K562 (cell line): ENCODE data around the gene NEB. TPM values are rescaled to one million over a fixed set of nuclear protein-coding genes. Genes with fewer than 3 reads are reported as not detected.

Experiments used
- ATAC-seq: fragments of 200-7000 bp; cut with Tn5 transposase; 3 replicates; pipeline ENCODE4 v1.9.1; 2020; ENCODE audit warnings: moderate library complexity
- BruUV-seq: library from RNA; stranded (reverse); fragments of 400-500 nt; replicated peaks from 2 replicates; lab custom pipeline; 2021; lab: Mats Ljungman, UMichigan
- CTCF ChIA-PET: fragments of 300-600 bp; formaldehyde crosslinking; extraction: SDS; loops from one replicate; lab custom pipeline; 2021; ENCODE audit warnings: low intra/inter-chr PET ratio; lab: Yijun Ruan, JAX
- POLR2A ChIA-PET: fragments of 300-600, 350-650 bp; sonication (Branson Sonifier 250); formaldehyde crosslinking; extraction: SDS; loops from one replicate; lab custom pipeline; 2021; ENCODE audit warnings: antibody characterized with exemption, inconsistent platforms; lab: Yijun Ruan, JAX
- DNase-seq, 4 experiments: peaks; one replicate each; pipeline versions ENCODE4 v3.0.0 to v3.0.0-alpha.2; 2011 to 2018; ENCODE audit warnings: low spot score in 3 of 4, mixed read lengths in 3 of 4; ENCODE audit errors: extremely low read depth in 1 of 4
- FAIRE-seq: peaks from 2 replicates; lab custom pipeline; 2011; peaks lifted over from hg19 to GRCh38; lab: Jason Lieb, UNC
- H2AFZ ChIP-seq: 2 replicates; pipeline ENCODE4 v1.6.0; 2011; ENCODE audit warnings: low read depth, low read length, control low read depth, inconsistent platforms
- H3K27ac ChIP-seq: fragments of 200-600 bp; 3 replicates; pipeline ENCODE4 v1.8.0; 2011; ENCODE audit warnings: low read depth, mild to moderate bottlenecking, control low read depth, inconsistent platforms, low read length, moderate library complexity, mixed read lengths; ENCODE audit errors: extremely low read depth
- H3K27me3 ChIP-seq, 2 experiments: fragments of 300-600 bp in 1 of 2; 2 replicates in 1 of 2; 3 replicates in 1 of 2; pipeline versions ENCODE4 v1.6.0 to v1.8.0; 2011; ENCODE audit warnings: inconsistent platforms in 2 of 2, low read length in 2 of 2, mild to moderate bottlenecking in 1 of 2, mixed read lengths in 1 of 2, moderate library complexity in 1 of 2; ENCODE audit not compliant: control insufficient read depth in 2 of 2, insufficient read depth in 2 of 2
- H3K36me3 ChIP-seq: fragments of 300-600 bp; 3 replicates; pipeline ENCODE4 v1.8.0; 2011; ENCODE audit warnings: mild to moderate bottlenecking, low read length, inconsistent platforms; ENCODE audit not compliant: control insufficient read depth, insufficient read depth
- H3K4me1 ChIP-seq, 2 experiments: fragments of 200-600 bp in 1 of 2; replicated peaks in 1 of 2; 2 replicates in 1 of 2; 3 replicates in 1 of 2; pipeline versions ENCODE4 v1.5.1 to v1.8.0; 2011; ENCODE audit warnings: inconsistent platforms in 2 of 2, low read length in 2 of 2, mild to moderate bottlenecking in 1 of 2, mixed read lengths in 1 of 2, moderate library complexity in 1 of 2; ENCODE audit not compliant: control insufficient read depth in 2 of 2, insufficient read depth in 2 of 2
- H3K4me2 ChIP-seq: 2 replicates; pipeline ENCODE4 v1.6.1; 2011; ENCODE audit warnings: low read length, control low read depth, inconsistent platforms, mixed read lengths; ENCODE audit not compliant: insufficient read depth
- H3K4me3 ChIP-seq: fragments of 200-600 bp; sonication (generic), shearing (Covaris generic); 2 replicates; pipeline ENCODE4 v1.5.1; 2016; ENCODE audit warnings: control low read depth, inconsistent platforms
- H3K79me2 ChIP-seq: fragments of 200-600 bp; 3 replicates; pipeline ENCODE4 v1.8.0; 2011; ENCODE audit warnings: low read length, inconsistent platforms; ENCODE audit not compliant: control insufficient read depth, insufficient read depth
- H3K9ac ChIP-seq, 2 experiments: 2 replicates each; pipeline versions ENCODE4 v1.6.0 to v1.6.1; 2011; ENCODE audit warnings: low read depth in 2 of 2, low read length in 2 of 2, control low read depth in 1 of 2, inconsistent platforms in 1 of 2, mild to moderate bottlenecking in 1 of 2, mixed read lengths in 1 of 2; ENCODE audit not compliant: insufficient read depth in 1 of 2
- H3K9me1 ChIP-seq: one replicate; pipeline ENCODE4 v1.6.0; 2011; ENCODE audit warnings: inconsistent platforms, mild to moderate bottlenecking, low read length, moderate library complexity; ENCODE audit not compliant: control insufficient read depth, insufficient read depth
- H3K9me3 ChIP-seq: replicated peaks from 2 replicates; pipeline ENCODE4 v1.5.1; 2011; ENCODE audit warnings: low read depth, low read length, inconsistent platforms; ENCODE audit not compliant: control insufficient read depth, insufficient read depth
- H4K20me1 ChIP-seq: replicated peaks from 2 replicates; pipeline ENCODE4 v1.6.1; 2011; ENCODE audit warnings: low read length, inconsistent platforms, mixed read lengths; ENCODE audit not compliant: control insufficient read depth, insufficient read depth
- C11orf30 ChIP-seq: fragments of 450-650 bp; IDR thresholded peaks from 2 replicates; pipeline ENCODE4 v1.6.1; 2016; ENCODE audit warnings: low read depth, mild to moderate bottlenecking
- FOXA1 ChIP-seq: fragments of 450-650 bp; IDR thresholded peaks from 2 replicates; pipeline ENCODE4 v1.6.1; 2016; ENCODE audit warnings: mild to moderate bottlenecking, borderline replicate concordance
- MAFF ChIP-seq: IDR thresholded peaks from 2 replicates; pipeline ENCODE4 v1.6.1; 2012; ENCODE audit warnings: low read length, improper control_type of control experiment
- MAFG ChIP-seq: fragments of 450-650 bp; conservative IDR thresholded peaks from 2 replicates; pipeline ENCODE4 v1.6.1; 2016; ENCODE audit warnings: missing genetic modification characterization, missing compliant biosample characterization
- MAFK ChIP-seq: IDR thresholded peaks from 2 replicates; pipeline ENCODE4 v1.6.1; 2011; ENCODE audit warnings: low read length, improper control_type of control experiment
- NFE2 ChIP-seq: IDR thresholded peaks from 2 replicates; pipeline ENCODE4 v1.6.1; 2014; ENCODE audit warnings: antibody characterized with exemption, low read depth
- NFE2L1 ChIP-seq: fragments of 450-650 bp; IDR thresholded peaks from 2 replicates; pipeline ENCODE4 v1.6.1; 2016; ENCODE audit warnings: missing genetic modification characterization, low read depth, mild to moderate bottlenecking, missing compliant biosample characterization, moderate library complexity, borderline replicate concordance
- SAFB ChIP-seq: fragments of 200-400 bp; formaldehyde crosslinking; IDR thresholded peaks from 2 replicates; pipeline ENCODE4 v1.6.1; 2017; ENCODE audit warnings: low read depth, low read length, borderline replicate concordance
- TEAD4 ChIP-seq, 2 experiments: sonication (generic) in 1 of 2; formaldehyde crosslinking in 1 of 2; IDR thresholded peaks; 2 replicates each; pipeline versions ENCODE4 v1.6.1 to v1.8.0; 2012 to 2022; ENCODE audit warnings: borderline replicate concordance in 1 of 2, inconsistent platforms in 1 of 2, low read length in 1 of 2, mild to moderate bottlenecking in 1 of 2, missing genetic modification reagents in 1 of 2
- ZNF316 ChIP-seq: fragments of 450-650 bp; IDR thresholded peaks from 2 replicates; pipeline ENCODE4 v1.6.1; 2016
- ZNF41 ChIP-seq: fragments of 250-450 bp; sonication (Bioruptor Pico); conservative IDR thresholded peaks from 2 replicates; pipeline ENCODE4 v1.4.0; 2020; ENCODE audit warnings: mild to moderate bottlenecking
- WGBS: fragments of 100-300 bp; shearing (Covaris generic); methylation state at CpG from one replicate; pipeline ENCODE4 v1.1.6; 2016; ENCODE audit warnings: low coverage, mixed read lengths; ENCODE audit not compliant: insufficient coverage; ENCODE audit errors: missing lambda C conversion rate; 5-methylcytosine and 5-hydroxymethylcytosine counted together
- in situ Hi-C: fragments of 300-500 bp; cut with MboI; formaldehyde crosslinking; loops from 4 replicates; pipeline ENCODE4 v1.15.0; 2018; ENCODE audit warnings: inconsistent platforms, mixed read lengths
- intact Hi-C: fragments of 100-400 bp; cut with micrococcal nuclease; formaldehyde crosslinking; loops from 2 replicates; pipeline ENCODE4 v1.14.2; 2022
- polyA plus RNA-seq, 8 experiments: library from polyadenylated mRNA; depleted of rRNA in 4 of 8; stranded (reverse) in 5 of 8; unstranded in 3 of 8; fragments of >200 nt; fragmentation: Nextera tagmentation in 2 of 8; fragmentation: Illumina TruSeq in 1 of 8; extraction: Ambion mirVana in 2 of 8; extraction: Trizol in 1 of 8; gene quantifications; 2 replicates each; pipeline versions ENCODE4 v1.2.1 to v1.2.3, GENCODE V29; 2011 to 2014; ENCODE audit warnings: inconsistent platforms in 1 of 8, missing spikeins in 1 of 8
- total RNA-seq, 7 experiments: library from RNA; depleted of rRNA in 6 of 7; stranded (reverse); fragments of >200 nt in 6 of 7; fragmentation: Illumina TruSeq in 2 of 7; extraction: Trizol in 2 of 7; gene quantifications; 2 replicates each; pipeline versions ENCODE4 v1.2.1 to v1.2.3, GENCODE V29; 2011 to 2021; ENCODE audit warnings: low replicate concordance in 1 of 7

NEB gene
- total and polyA plus RNA-seq, 9 of the 15 experiments (the other 6 are each of a cell fraction or from before 2014, with no cell fraction given) = 1.7 to 3.8 (median 2.9) TPM

- H3K9me3 ChIP-seq = no peaks in the 10 kb centered on the region
- H3K9ac ChIP-seq = no peak overlapping the region
- no peaks in the 10 kb centered on the region for H4K20me1 ChIP-seq
- TF ChIP-seq TEAD4 (IDR thresholded peaks at IDR 0.05; ENCODE audit: low read length) = no peak
- no peak for TF ChIP-seq TEAD4 (CRISPR knock-in tag; IDR thresholded peaks at IDR 0.05; ENCODE audit: borderline replicate concordance)
- peak; percentile 94 for TF ChIP-seq ZNF316
- peak; percentile 84 for TF ChIP-seq C11orf30
- peak; percentile 61 for TF ChIP-seq NFE2L1 (tag)
- no peak for TF ChIP-seq SAFB
- TF ChIP-seq FOXA1 = no peak
- peak; percentile 82 for TF ChIP-seq MAFK
- peak; percentile 61; the same call in 1 of the 2 replicates for TF ChIP-seq NFE2
- peak; percentile 87 for TF ChIP-seq MAFG
- peak; percentile 86 for TF ChIP-seq MAFF
- TF ChIP-seq ZNF41 (CRISPR knock-in tag) = no peak
- intact Hi-C loops = no loop called here
- no peaks in the 10 kb centered on the region for H3K9me1 ChIP-seq
- ChIA-PET CTCF (no interaction called here), POLR2A (interaction anchor here (1.0 kb wide), 1 partner anchor 16 kb away, joined by 3 read pairs; no protein-coding TSS in a partner anchor)
- H3K79me2 ChIP-seq = peaks cover 19% of the 10 kb centered on the region; the same call in 2 of the 3 replicates
- no peaks in the 10 kb centered on the region for H3K27me3 ChIP-seq
- no peaks in the 10 kb centered on the region for H3K4me1 ChIP-seq
- peaks cover 84% of the 10 kb centered on the region for H3K36me3 ChIP-seq
- no peak for DNase-seq
- no peak overlapping the region for H3K27ac ChIP-seq
- peak; percentile 35; the same call in 1 of the 3 replicates for ATAC-seq
- BruUV-seq = no TSS peak
- FAIRE-seq = no peak
- WGBS = 96% methylated on average over 3 of the region's 3 CpGs
- in situ Hi-C loops = no loop called here
- no peak overlapping the region for H2AFZ ChIP-seq
- H3K4me2 ChIP-seq = no peak overlapping the region
- H3K4me3 ChIP-seq = no peak overlapping the region
Measured at GRCh38 chr2:151472966-151473365, 261.3 kb downstream of the NEB start.
